H9 (cell line): Measurements from ENCODE around the gene TSPAN5. TPM values are rescaled to one million over a fixed set of nuclear protein-coding genes. Genes with fewer than 3 reads are reported as not detected.

Experiments
- DNase-seq: peaks from one replicate; pipeline ENCODE4 v3.0.0-alpha.2; 2017
- H2AFZ ChIP-seq: one replicate; pipeline ENCODE4 v1.6.1; 2013; ENCODE audit warnings: mild to moderate bottlenecking, low read length, control low read depth, moderate library complexity
- H2AK5ac ChIP-seq: 2 replicates; pipeline ENCODE4 v1.6.1; 2013; ENCODE audit warnings: low read length, control low read depth, mixed read lengths; ENCODE audit not compliant: insufficient read length
- H2BK120ac ChIP-seq: one replicate; pipeline ENCODE4 v1.6.1; 2013; ENCODE audit warnings: low read depth, mild to moderate bottlenecking, low read length, control low read depth, inconsistent platforms; ENCODE audit not compliant: poor library complexity, severe bottlenecking
- H2BK12ac ChIP-seq: 2 replicates; pipeline ENCODE4 v1.6.1; 2013; ENCODE audit warnings: low read length, control low read depth, mixed read lengths, low read depth; ENCODE audit not compliant: insufficient read length
- H2BK15ac ChIP-seq: 2 replicates; pipeline ENCODE4 v1.6.1; 2013; ENCODE audit warnings: low read depth, low read length, control low read depth
- H2BK20ac ChIP-seq: one replicate; pipeline ENCODE4 v1.6.1; 2013; ENCODE audit warnings: low read depth, mild to moderate bottlenecking, low read length, control low read depth, inconsistent platforms; ENCODE audit not compliant: poor library complexity, severe bottlenecking
- H2BK5ac ChIP-seq: 2 replicates; pipeline ENCODE4 v1.6.1; 2013; ENCODE audit warnings: low read length, control low read depth, mixed read lengths; ENCODE audit not compliant: insufficient read length
- H3K14ac ChIP-seq: 2 replicates; pipeline ENCODE4 v1.6.1; 2013; ENCODE audit warnings: low read length, control low read depth; ENCODE audit not compliant: insufficient read depth
- H3K18ac ChIP-seq: 2 replicates; pipeline ENCODE4 v1.6.1; 2013; ENCODE audit warnings: low read depth, mild to moderate bottlenecking, mixed read lengths, low read length, control low read depth; ENCODE audit not compliant: insufficient read length
- H3K23ac ChIP-seq: 2 replicates; pipeline ENCODE4 v1.6.1; 2013; ENCODE audit warnings: low read length, control low read depth, mixed read lengths, low read depth; ENCODE audit not compliant: insufficient read length
- H3K23me2 ChIP-seq: 2 replicates; pipeline ENCODE4 v1.6.1; 2013; ENCODE audit warnings: low read depth, mild to moderate bottlenecking, mixed read lengths, low read length, control low read depth; ENCODE audit not compliant: insufficient read length, poor library complexity, severe bottlenecking
- H3K27ac ChIP-seq: 2 replicates; pipeline ENCODE4 v1.5.1; 2013; ENCODE audit warnings: low read length, control low read depth, mixed read lengths, low read depth; ENCODE audit not compliant: insufficient read length
- H3K27me3 ChIP-seq: 2 replicates; pipeline ENCODE4 v1.6.1; 2013; ENCODE audit warnings: low read length, control low read depth, inconsistent platforms; ENCODE audit not compliant: insufficient read depth
- H3K4ac ChIP-seq: 2 replicates; pipeline ENCODE4 v1.6.1; 2013; ENCODE audit warnings: low read depth, mild to moderate bottlenecking, control low read depth, inconsistent platforms, low read length, moderate library complexity
- H3K4me1 ChIP-seq: 2 replicates; pipeline ENCODE4 v1.6.1; 2013; ENCODE audit warnings: low read length, control low read depth, inconsistent platforms; ENCODE audit not compliant: insufficient read depth
- H3K4me2 ChIP-seq: 2 replicates; pipeline ENCODE4 v1.6.1; 2013; ENCODE audit warnings: low read length, control low read depth, mixed read lengths; ENCODE audit not compliant: insufficient read length, insufficient read depth
- H3K56ac ChIP-seq: 2 replicates; pipeline ENCODE4 v1.6.1; 2013; ENCODE audit warnings: low read depth, mild to moderate bottlenecking, mixed read lengths, low read length, control low read depth; ENCODE audit not compliant: insufficient read length
- H3K79me1 ChIP-seq: 2 replicates; pipeline ENCODE4 v1.6.1; 2013; ENCODE audit warnings: low read depth, mild to moderate bottlenecking, moderate library complexity, low read length, control low read depth, inconsistent platforms; ENCODE audit not compliant: insufficient read depth, poor library complexity, severe bottlenecking
- H3K79me2 ChIP-seq: 2 replicates; pipeline ENCODE4 v1.6.1; 2013; ENCODE audit warnings: low read length, control low read depth, inconsistent platforms; ENCODE audit not compliant: insufficient read depth
- H3K9ac ChIP-seq: 2 replicates; pipeline ENCODE4 v1.6.1; 2013; ENCODE audit warnings: low read length, control low read depth, mixed read lengths; ENCODE audit not compliant: insufficient read length; ENCODE audit errors: extremely low read depth
- H3K9me3 ChIP-seq: one replicate; pipeline ENCODE4 v1.6.1; 2013; ENCODE audit warnings: low read depth, low read length, inconsistent platforms; ENCODE audit not compliant: control insufficient read depth
- H3T11ph ChIP-seq: one replicate; pipeline ENCODE4 v1.6.1; 2013; ENCODE audit warnings: mild to moderate bottlenecking, low read length, control low read depth, inconsistent platforms
- H4K20me1 ChIP-seq: one replicate; pipeline ENCODE4 v1.6.1; 2013; ENCODE audit not compliant: control insufficient read depth, insufficient read length, insufficient read depth
- H4K5ac ChIP-seq: 2 replicates; pipeline ENCODE4 v1.6.1; 2013; ENCODE audit warnings: low read depth, mild to moderate bottlenecking, mixed read lengths, low read length, control low read depth; ENCODE audit not compliant: insufficient read length
- H4K8ac ChIP-seq: replicated peaks from 2 replicates; pipeline ENCODE4 v1.6.1; 2013; ENCODE audit warnings: low read length, control low read depth, mixed read lengths, low read depth; ENCODE audit not compliant: insufficient read length
- H4K91ac ChIP-seq: 2 replicates; pipeline ENCODE4 v1.6.1; 2013; ENCODE audit warnings: low read depth, mild to moderate bottlenecking, moderate library complexity, mixed read lengths, low read length, control low read depth; ENCODE audit not compliant: insufficient read length
- H3K27ac Mint-ChIP-seq, 3 experiments: 2 replicates in 2 of 3; 3 replicates in 1 of 3; pipeline ENCODE4 v1.8.0; 2020 to 2021; ENCODE audit warnings: mixed read lengths in 3 of 3, mild to moderate bottlenecking in 1 of 3, moderate library complexity in 1 of 3
- H3K27me3 Mint-ChIP-seq: 2 replicates; pipeline ENCODE4 v1.8.0; 2021; ENCODE audit warnings: low read depth, mild to moderate bottlenecking, moderate library complexity, mixed read lengths
- H3K36me3 Mint-ChIP-seq, 3 experiments: 2 replicates in 2 of 3; 3 replicates in 1 of 3; pipeline ENCODE4 v1.8.0; 2020 to 2021; ENCODE audit warnings: low read depth in 3 of 3, mixed read lengths in 3 of 3; ENCODE audit not compliant: insufficient read depth in 1 of 3
- H3K4me1 Mint-ChIP-seq, 2 experiments: 2 replicates each; pipeline ENCODE4 v1.8.0; 2020; ENCODE audit warnings: mixed read lengths in 2 of 2
- H3K4me3 Mint-ChIP-seq, 2 experiments: 2 replicates in 1 of 2; 3 replicates in 1 of 2; pipeline ENCODE4 v1.8.0; 2020 to 2021; ENCODE audit warnings: mild to moderate bottlenecking in 2 of 2, mixed read lengths in 2 of 2, moderate library complexity in 1 of 2
- H3K9me3 Mint-ChIP-seq, 2 experiments: 2 replicates in 1 of 2; 3 replicates in 1 of 2; pipeline ENCODE4 v1.8.0; 2020; ENCODE audit warnings: mild to moderate bottlenecking in 2 of 2, mixed read lengths in 2 of 2, moderate library complexity in 1 of 2
- WGBS: extraction: QIAGEN DNeasy Blood & Tissue Kit; methylation state at CpG from one replicate; pipeline ENCODE4 v1.1.7; 2013; ENCODE audit warnings: missing lambda C conversion rate, low lambda C conversion rate, mixed read lengths; ENCODE audit not compliant: insufficient read length; ENCODE audit errors: extremely low coverage; 5-methylcytosine and 5-hydroxymethylcytosine counted together
- total RNA-seq: library from RNA; stranded (reverse); gene quantifications from 2 replicates; pipeline ENCODE4 v1.2.1, GENCODE V29; 2021
- TF ChIP-seq, protein P1 (sequence below): fragments of 200-600 bp; sonication (generic); conservative IDR thresholded peaks from 3 replicates; pipeline ENCODE4 v1.8.0; 2021; ENCODE audit warnings: antibody characterized with exemption, mild to moderate bottlenecking

Gene TSPAN5
- total RNA-seq, 1 experiment from 2014 or later: 7.0 TPM

GRCh38 chr4:98682719-98683118, 24.3 kb upstream of the TSPAN5 start:
- no peak overlapping the region for H3K27ac ChIP-seq
- no peak overlapping the region for H3K18ac ChIP-seq
- H3K23ac ChIP-seq: no peak overlapping the region
- H3K9me3 Mint-ChIP-seq: no peaks in the 10 kb centered on the region
- H3K36me3 Mint-ChIP-seq: no peaks in the 10 kb centered on the region
- no peak overlapping the region for H2BK5ac ChIP-seq
- no peak overlapping the region for H2AFZ ChIP-seq
- no peaks in the 10 kb centered on the region; the same call in 1 of the 2 replicates for H3K27me3 ChIP-seq
- H3K14ac ChIP-seq: no peak overlapping the region
- no peaks in the 10 kb centered on the region for H3K79me2 ChIP-seq
- H4K5ac ChIP-seq: no peak overlapping the region
- H3K4me2 ChIP-seq: no peak overlapping the region
- no peak overlapping the region for H3K4ac ChIP-seq
- H2BK20ac ChIP-seq: no peak overlapping the region
- H3K23me2 ChIP-seq: no peaks in the 10 kb centered on the region
- H4K8ac ChIP-seq: no peak overlapping the region
- H3K4me1 ChIP-seq: no peaks in the 10 kb centered on the region
- WGBS: no CpG with 5 or more reads among the region's 2 CpGs
- no peak overlapping the region for H2BK15ac ChIP-seq
- no peaks in the 10 kb centered on the region for H3K9me3 ChIP-seq
- no peak overlapping the region for H3T11ph ChIP-seq
- H2BK120ac ChIP-seq: no peak overlapping the region
- no peaks in the 10 kb centered on the region for H3K27me3 Mint-ChIP-seq
- TF ChIP-seq, protein P1, sequence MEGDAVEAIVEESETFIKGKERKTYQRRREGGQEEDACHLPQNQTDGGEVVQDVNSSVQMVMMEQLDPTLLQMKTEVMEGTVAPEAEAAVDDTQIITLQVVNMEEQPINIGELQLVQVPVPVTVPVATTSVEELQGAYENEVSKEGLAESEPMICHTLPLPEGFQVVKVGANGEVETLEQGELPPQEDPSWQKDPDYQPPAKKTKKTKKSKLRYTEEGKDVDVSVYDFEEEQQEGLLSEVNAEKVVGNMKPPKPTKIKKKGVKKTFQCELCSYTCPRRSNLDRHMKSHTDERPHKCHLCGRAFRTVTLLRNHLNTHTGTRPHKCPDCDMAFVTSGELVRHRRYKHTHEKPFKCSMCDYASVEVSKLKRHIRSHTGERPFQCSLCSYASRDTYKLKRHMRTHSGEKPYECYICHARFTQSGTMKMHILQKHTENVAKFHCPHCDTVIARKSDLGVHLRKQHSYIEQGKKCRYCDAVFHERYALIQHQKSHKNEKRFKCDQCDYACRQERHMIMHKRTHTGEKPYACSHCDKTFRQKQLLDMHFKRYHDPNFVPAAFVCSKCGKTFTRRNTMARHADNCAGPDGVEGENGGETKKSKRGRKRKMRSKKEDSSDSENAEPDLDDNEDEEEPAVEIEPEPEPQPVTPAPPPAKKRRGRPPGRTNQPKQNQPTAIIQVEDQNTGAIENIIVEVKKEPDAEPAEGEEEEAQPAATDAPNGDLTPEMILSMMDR: no peak
- no peak overlapping the region for H3K9ac ChIP-seq
- H3K79me1 ChIP-seq: no peaks in the 10 kb centered on the region
- no peak for DNase-seq
- no peak overlapping the region for H3K27ac Mint-ChIP-seq
- H2AK5ac ChIP-seq: no peak overlapping the region
- no peak overlapping the region for H4K91ac ChIP-seq
- no peak overlapping the region for H3K56ac ChIP-seq
- H2BK12ac ChIP-seq: no peak overlapping the region
- H4K20me1 ChIP-seq: no peaks in the 10 kb centered on the region
- H3K4me1 Mint-ChIP-seq: peaks cover 16 to 19% of the 10 kb centered on the region in 2 experiments
- no peak overlapping the region for H3K4me3 Mint-ChIP-seq
